ENCODE data around the gene SRM.

Gene SRM

DNA sequence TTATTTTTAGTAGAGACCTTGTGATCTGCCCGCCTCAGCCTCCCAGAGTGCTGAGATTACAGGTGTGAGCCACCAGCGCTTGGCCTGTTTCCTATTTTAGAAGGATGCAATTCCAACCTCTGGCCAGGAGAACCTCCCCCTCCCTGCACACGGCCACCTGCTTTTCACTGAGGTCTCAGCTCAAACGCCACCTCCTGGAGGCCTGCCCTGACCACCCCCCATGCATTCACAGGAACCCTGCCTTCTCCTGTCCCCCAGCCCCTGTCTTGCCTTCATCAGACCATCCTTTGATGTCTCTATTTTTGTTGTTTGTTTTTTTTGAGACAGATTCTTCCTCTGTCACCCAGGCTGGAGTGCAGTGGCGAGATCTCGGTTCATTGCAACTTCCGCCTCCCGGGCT, 2.3 kb downstream of the SRM start:
- TF ChIP-seq TAF1 (IDR thresholded peaks at IDR 0.05; ENCODE audit: borderline replicate concordance, insufficient read depth, low read length) = no peak
- TF ChIP-seq SIN3A (IDR thresholded peaks at IDR 0.05; ENCODE audit: borderline replicate concordance, insufficient read depth, low read length) = no peak
- no peak for TF ChIP-seq REST (IDR thresholded peaks at IDR 0.05; ENCODE audit: insufficient read depth in 1 of 2, low read depth in 2 of 2, low read length in 2 of 2)
- no peak for TF ChIP-seq POLR2AphosphoS5 (IDR thresholded peaks at IDR 0.05; ENCODE audit: low read depth, low read length)
- TF ChIP-seq FOXP2 (optimal IDR thresholded peaks at IDR 0.05; ENCODE audit: borderline replicate concordance, extremely low read depth, extremely low read length, insufficient read depth) = no peak

DNA sequence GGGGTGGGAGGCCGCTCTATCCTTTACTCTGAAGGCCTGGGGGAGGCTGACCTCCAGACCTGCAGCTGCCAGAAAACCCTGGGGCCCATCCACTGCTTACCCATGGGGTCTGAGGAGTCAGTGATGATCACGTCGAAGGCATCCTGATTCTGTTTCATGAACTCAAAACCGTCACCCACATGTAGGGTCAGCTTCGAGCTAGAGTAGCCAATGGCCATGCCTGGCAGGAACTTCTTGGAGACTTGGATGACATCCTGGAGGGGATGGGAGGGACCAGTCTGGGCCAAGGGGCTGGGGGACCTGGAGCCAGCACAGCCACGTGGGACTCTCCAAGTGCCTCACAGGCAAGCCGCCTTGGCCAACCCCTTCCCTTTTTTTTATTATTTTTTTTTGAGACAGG, 3.3 kb downstream of the SRM start:
- TF ChIP-seq FOXP2 (optimal IDR thresholded peaks at IDR 0.05; ENCODE audit: borderline replicate concordance, extremely low read depth, extremely low read length, insufficient read depth) (no peak), POLR2AphosphoS5 (IDR thresholded peaks at IDR 0.05; ENCODE audit: low read depth, low read length) (no peak; the same call in 1 of the 2 replicates), TAF1 (IDR thresholded peaks at IDR 0.05; ENCODE audit: borderline replicate concordance, insufficient read depth, low read length) (no peak), SIN3A (IDR thresholded peaks at IDR 0.05; ENCODE audit: borderline replicate concordance, insufficient read depth, low read length) (no peak), REST (IDR thresholded peaks at IDR 0.05; ENCODE audit: insufficient read depth in 1 of 2, low read depth in 2 of 2, low read length in 2 of 2) (no peak)

- TF ChIP-seq REST (IDR thresholded peaks at IDR 0.05; ENCODE audit: insufficient read depth in 1 of 2, low read depth in 2 of 2, low read length in 2 of 2) (no peak), FOXP2 (optimal IDR thresholded peaks at IDR 0.05; ENCODE audit: borderline replicate concordance, extremely low read depth, extremely low read length, insufficient read depth) (no peak), POLR2AphosphoS5 (IDR thresholded peaks at IDR 0.05; ENCODE audit: low read depth, low read length) (no peak), TAF1 (IDR thresholded peaks at IDR 0.05; ENCODE audit: borderline replicate concordance, insufficient read depth, low read length) (no peak), SIN3A (IDR thresholded peaks at IDR 0.05; ENCODE audit: borderline replicate concordance, insufficient read depth, low read length) (no peak)
Observed at GRCh38 chr1:11055676-11056075, 4.1 kb downstream of the SRM start.

GRCh38 chr1:11054666-11055065, 5.2 kb downstream of the SRM start:
- TF ChIP-seq TAF1 (IDR thresholded peaks at IDR 0.05; ENCODE audit: borderline replicate concordance, insufficient read depth, low read length) = no peak
- TF ChIP-seq FOXP2 (optimal IDR thresholded peaks at IDR 0.05; ENCODE audit: borderline replicate concordance, extremely low read depth, extremely low read length, insufficient read depth) = no peak
- TF ChIP-seq SIN3A (IDR thresholded peaks at IDR 0.05; ENCODE audit: borderline replicate concordance, insufficient read depth, low read length) = no peak
- TF ChIP-seq REST (IDR thresholded peaks at IDR 0.05; ENCODE audit: insufficient read depth in 1 of 2, low read depth in 2 of 2, low read length in 2 of 2) = no peak
- no peak; the same call in 1 of the 2 replicates for TF ChIP-seq POLR2AphosphoS5 (IDR thresholded peaks at IDR 0.05; ENCODE audit: low read depth, low read length)

- TF ChIP-seq SIN3A (IDR thresholded peaks at IDR 0.05; ENCODE audit: borderline replicate concordance, insufficient read depth, low read length) (no peak), POLR2AphosphoS5 (IDR thresholded peaks at IDR 0.05; ENCODE audit: low read depth, low read length) (no peak; the same call in 1 of the 2 replicates), REST (IDR thresholded peaks at IDR 0.05; ENCODE audit: insufficient read depth in 1 of 2, low read depth in 2 of 2, low read length in 2 of 2) (no peak), TAF1 (IDR thresholded peaks at IDR 0.05; ENCODE audit: borderline replicate concordance, insufficient read depth, low read length) (no peak), FOXP2 (optimal IDR thresholded peaks at IDR 0.05; ENCODE audit: borderline replicate concordance, extremely low read depth, extremely low read length, insufficient read depth) (no peak)
Observed at GRCh38 chr1:11054181-11054580, 5.6 kb downstream of the SRM start.

Data from PFSK-1 (cell line).